Body of pancreas (tissue), 4 donors: ENCODE results near the gene SLC17A1.

Experiments used
- CTCF ChIP-seq, 7 experiments: fragments of 450-650 bp in 4 of 7; fragments of 200-600 bp in 3 of 7; sonication (generic) in 3 of 7; IDR thresholded peaks; one replicate each; pipeline ENCODE4 v1.5.1; 2016 to 2019; ENCODE audit warnings: antibody characterized with exemption in 7 of 7
- POLR2A ChIP-seq, 3 donors: fragments of 450-650 bp; IDR thresholded peaks; one replicate each; pipeline ENCODE4 v1.6.1; 2016; ENCODE audit warnings: antibody characterized with exemption in 3 of 3, mild to moderate bottlenecking in 2 of 3

- TF ChIP-seq CTCF (IDR thresholded peaks at IDR 0.05) (no peak), POLR2A (IDR thresholded peaks at IDR 0.05) (no peak)
Observed at GRCh38 chr6:25875563-25875905, 43.7 kb upstream of the SLC17A1 start.
